OCI-LY7 (cell line): Measurements from ENCODE around the gene SMOC2.

Experiments used
- CTCF ChIP-seq: fragments of 200-600 bp; sonication (generic); conservative IDR thresholded peaks from 2 replicates; pipeline ENCODE4 v1.5.1; 2014; ENCODE audit warnings: mild to moderate bottlenecking, antibody characterized with exemption, low read length, moderate library complexity, mixed read lengths
- EZH2phosphoT487 ChIP-seq: fragments of 200-600 bp; sonication (generic); IDR thresholded peaks from 2 replicates; pipeline ENCODE4 v1.6.1; 2018; ENCODE audit warnings: low read depth, borderline replicate concordance, mild to moderate bottlenecking, mixed run types, antibody characterized with exemption, low read length, moderate library complexity, mixed read lengths

- no peak for TF ChIP-seq EZH2phosphoT487
- no peak for TF ChIP-seq CTCF
Measured at GRCh38 chr6:168571268-168571667, 130.3 kb downstream of the SMOC2 start.
